H1 (cell line): ENCODE data around the gene NANOS3. TPM values are rescaled to one million over a fixed set of nuclear protein-coding genes. Genes with fewer than 3 reads are reported as not detected.

ENCODE experiments used
- CTCF ChIA-PET: fragments of 300-600 bp; sonication (Branson Sonifier 250); formaldehyde crosslinking; loops from one replicate; lab custom pipeline; 2021; ENCODE audit not compliant: partially characterized antibody; lab: Charles Lee
- POLR2A ChIA-PET: fragments of 300-600 bp; sonication (Branson Sonifier 250); formaldehyde crosslinking; loops from one replicate; lab custom pipeline; 2021; ENCODE audit warnings: inconsistent platforms; ENCODE audit not compliant: partially characterized antibody; lab: Charles Lee
- DNase-seq, 2 experiments: peaks; one replicate each; pipeline versions ENCODE4 v3.0.0 to v3.0.0-alpha.2; 2010 to 2022; ENCODE audit warnings: low spot score in 2 of 2, low read depth in 1 of 2, mixed read lengths in 1 of 2
- FAIRE-seq: peaks from 2 replicates; lab custom pipeline; 2011; peaks lifted over from hg19 to GRCh38; lab: Jason Lieb, UNC
- H2AFZ ChIP-seq: 2 replicates; pipeline ENCODE4 v1.8.1; 2012; ENCODE audit warnings: low read length, inconsistent platforms
- H2AK5ac ChIP-seq: 2 replicates; pipeline ENCODE4 v1.6.1; 2013; ENCODE audit warnings: low read depth, low read length
- H2BK120ac ChIP-seq: replicated peaks from 2 replicates; pipeline ENCODE3; 2013; ENCODE audit warnings: low read depth, low read length, inconsistent platforms
- H2BK12ac ChIP-seq: 2 replicates; pipeline ENCODE4 v1.6.1; 2013; ENCODE audit warnings: low read depth, low read length
- H2BK15ac ChIP-seq: 2 replicates; pipeline ENCODE4 v1.6.1; 2013; ENCODE audit warnings: low read length
- H2BK20ac ChIP-seq: 2 replicates; pipeline ENCODE4 v1.6.1; 2013; ENCODE audit warnings: low read length
- H2BK5ac ChIP-seq: 2 replicates; pipeline ENCODE4 v1.6.1; 2013; ENCODE audit warnings: low read depth, low read length
- H3K14ac ChIP-seq: 2 replicates; pipeline ENCODE4 v1.6.1; 2013; ENCODE audit warnings: inconsistent platforms; ENCODE audit not compliant: insufficient read length
- H3K18ac ChIP-seq: 2 replicates; pipeline ENCODE4 v1.6.1; 2013; ENCODE audit warnings: low read length; ENCODE audit errors: extremely low read depth
- H3K23ac ChIP-seq: 2 replicates; pipeline ENCODE4 v1.6.1; 2013; ENCODE audit warnings: inconsistent platforms; ENCODE audit not compliant: insufficient read length
- H3K23me2 ChIP-seq: 2 replicates; pipeline ENCODE4 v1.6.1; 2013; ENCODE audit warnings: low read depth, low read length
- H3K27ac ChIP-seq: 2 replicates; pipeline ENCODE4 v1.6.1; 2011; ENCODE audit warnings: low read depth, low read length, inconsistent platforms
- H3K27me3 ChIP-seq, 4 experiments: replicated peaks in 1 of 4; 1 replicate in 1 of 4; 2 replicates in 3 of 4; pipeline versions ENCODE4 v1.6.1 to v1.8.1; 2011 to 2013; ENCODE audit warnings: low read length in 3 of 4, mild to moderate bottlenecking in 3 of 4, inconsistent platforms in 2 of 4, mixed read lengths in 2 of 4, moderate library complexity in 1 of 4; ENCODE audit not compliant: control insufficient read depth in 3 of 4, insufficient read depth in 3 of 4; ENCODE audit errors: extremely low read depth in 1 of 4
- H3K36me3 ChIP-seq, 4 experiments: 2 replicates each; pipeline versions ENCODE4 v1.6.1 to v1.8.1; 2011 to 2013; ENCODE audit warnings: mild to moderate bottlenecking in 4 of 4, low read length in 3 of 4, moderate library complexity in 2 of 4, control low read depth in 1 of 4, inconsistent platforms in 1 of 4; ENCODE audit not compliant: insufficient read depth in 4 of 4, control insufficient read depth in 2 of 4
- H3K4ac ChIP-seq: replicated peaks from 2 replicates; pipeline ENCODE3; 2013; ENCODE audit warnings: low read length, low read depth, mixed read lengths, inconsistent platforms; ENCODE audit not compliant: insufficient read length
- H3K4me1 ChIP-seq, 4 experiments: replicated peaks in 1 of 4; 1 replicate in 1 of 4; 2 replicates in 3 of 4; pipeline versions ENCODE4 v1.6.1 to v1.8.1; 2011 to 2013; ENCODE audit warnings: low read length in 3 of 4, inconsistent platforms in 2 of 4, mixed read lengths in 1 of 4; ENCODE audit not compliant: insufficient read depth in 4 of 4, control insufficient read depth in 3 of 4
- H3K4me2 ChIP-seq, 2 experiments: 2 replicates each; pipeline versions ENCODE4 v1.6.1 to v1.8.1; 2011 to 2013; ENCODE audit warnings: low read depth in 2 of 2, low read length in 2 of 2, control low read depth in 1 of 2, inconsistent platforms in 1 of 2, mild to moderate bottlenecking in 1 of 2; ENCODE audit not compliant: insufficient read depth in 1 of 2
- H3K4me3 ChIP-seq, 4 experiments: fragments of 200-600, 300-600 bp in 1 of 4; sonication (generic), shearing (Covaris generic), sonication (Bioruptor Twin) in 1 of 4; 2 replicates each; pipeline versions ENCODE4 v1.5.1 to v1.8.1; 2011 to 2016; ENCODE audit warnings: low read length in 4 of 4, low read depth in 3 of 4, control low read depth in 2 of 4, inconsistent platforms in 2 of 4, mild to moderate bottlenecking in 2 of 4, mixed read lengths in 1 of 4, moderate library complexity in 1 of 4; ENCODE audit not compliant: insufficient read depth in 2 of 4; ENCODE audit errors: extremely low read depth in 1 of 4
- H3K56ac ChIP-seq: replicated peaks from 2 replicates; pipeline ENCODE3; 2013; ENCODE audit warnings: low read depth, mild to moderate bottlenecking, mixed read lengths, low read length, inconsistent platforms; ENCODE audit not compliant: insufficient read length
- H3K79me1 ChIP-seq: 2 replicates; pipeline ENCODE4 v1.6.1; 2013; ENCODE audit warnings: low read depth, low read length, control low read depth
- H3K79me2 ChIP-seq, 2 experiments: 2 replicates each; pipeline versions ENCODE4 v1.6.1 to v1.8.1; 2012 to 2013; ENCODE audit warnings: low read length in 2 of 2, mild to moderate bottlenecking in 2 of 2, inconsistent platforms in 1 of 2; ENCODE audit not compliant: insufficient read depth in 2 of 2, control insufficient read depth in 1 of 2
- H3K9ac ChIP-seq, 4 experiments: replicated peaks in 1 of 4; 1 replicate in 1 of 4; 2 replicates in 3 of 4; pipeline versions ENCODE4 v1.6.1 to v1.8.1; 2011 to 2013; ENCODE audit warnings: low read depth in 3 of 4, low read length in 3 of 4, control low read depth in 2 of 4, mild to moderate bottlenecking in 2 of 4, moderate library complexity in 2 of 4, inconsistent platforms in 1 of 4; ENCODE audit errors: extremely low read depth in 1 of 4
- H3K9me3 ChIP-seq, 2 experiments: 2 replicates each; pipeline versions ENCODE4 v1.6.1 to v1.8.1; 2012 to 2013; ENCODE audit warnings: mild to moderate bottlenecking in 2 of 2, moderate library complexity in 2 of 2, control low read depth in 1 of 2, inconsistent platforms in 1 of 2, low read depth in 1 of 2, low read length in 1 of 2, mixed read lengths in 1 of 2; ENCODE audit not compliant: insufficient read depth in 2 of 2
- H4K20me1 ChIP-seq, 2 experiments: replicated peaks in 1 of 2; 2 replicates each; pipeline versions ENCODE3 to v1.8.1; 2011 to 2013; ENCODE audit warnings: inconsistent platforms in 2 of 2, low read length in 2 of 2, mild to moderate bottlenecking in 1 of 2; ENCODE audit not compliant: insufficient read depth in 2 of 2, control insufficient read depth in 1 of 2
- H4K5ac ChIP-seq: 2 replicates; pipeline ENCODE4 v1.6.1; 2013; ENCODE audit warnings: low read length, low read depth, mixed read lengths, inconsistent platforms; ENCODE audit not compliant: insufficient read length
- H4K8ac ChIP-seq: 2 replicates; pipeline ENCODE4 v1.8.0; 2013; ENCODE audit warnings: mild to moderate bottlenecking, moderate library complexity, low read length, inconsistent platforms; ENCODE audit not compliant: insufficient read depth; ENCODE audit errors: extremely low read depth
- H4K91ac ChIP-seq: replicated peaks from 2 replicates; pipeline ENCODE3; 2013; ENCODE audit warnings: low read length, mixed read lengths, inconsistent platforms; ENCODE audit not compliant: insufficient read length
- BACH1 ChIP-seq: IDR thresholded peaks from 2 replicates; pipeline ENCODE4 v1.6.1; 2012; ENCODE audit warnings: low read length, improper control_type of control experiment
- CTBP2 ChIP-seq: IDR thresholded peaks from 2 replicates; pipeline ENCODE4 v1.7.0; 2011; ENCODE audit warnings: borderline replicate concordance, mild to moderate bottlenecking, moderate library complexity, mixed read lengths, low read length; ENCODE audit not compliant: insufficient read depth, insufficient read length
- RAD21 ChIP-seq, 2 experiments: IDR thresholded peaks in 1 of 2; conservative IDR thresholded peaks in 1 of 2; 2 replicates each; pipeline ENCODE4 v1.6.1; 2011; ENCODE audit warnings: low read depth in 2 of 2, low read length in 2 of 2, improper control_type of control experiment in 1 of 2, inconsistent platforms in 1 of 2, mild to moderate bottlenecking in 1 of 2, moderate library complexity in 1 of 2
- RXRA ChIP-seq: IDR thresholded peaks from 2 replicates; pipeline ENCODE4 v1.6.1; 2011; ENCODE audit warnings: low read depth, mild to moderate bottlenecking, low read length, moderate library complexity; ENCODE audit not compliant: insufficient read depth
- SAP30 ChIP-seq: fragments of 300-600 bp; sonication (generic); IDR thresholded peaks from 2 replicates; pipeline ENCODE4 v1.7.1; 2012; ENCODE audit warnings: low read length, moderate library complexity, mild to moderate bottlenecking, inconsistent platforms; ENCODE audit not compliant: insufficient read depth, insufficient replicate concordance
- SP1 ChIP-seq: IDR thresholded peaks from 2 replicates; pipeline ENCODE4 v1.6.1; 2011; ENCODE audit warnings: low read depth, low read length
- SUZ12 ChIP-seq: fragments of 200-600 bp; sonication (generic); IDR thresholded peaks from 2 replicates; pipeline ENCODE4 v1.6.1; 2012; ENCODE audit warnings: mild to moderate bottlenecking, inconsistent platforms, low read length, moderate library complexity, mixed read lengths
- WGBS, 2 experiments: shearing (Covaris generic) in 1 of 2; methylation state at CpG; one replicate each; pipeline versions ENCODE4 v1.1.6 to v1.1.7; 2013 to 2015; ENCODE audit warnings: low lambda C conversion rate in 2 of 2, mixed read lengths in 2 of 2, inconsistent platforms in 1 of 2, low coverage in 1 of 2, missing lambda C conversion rate in 1 of 2; ENCODE audit not compliant: insufficient replicate concordance in 2 of 2, insufficient coverage in 1 of 2, insufficient read length in 1 of 2; ENCODE audit errors: extremely low coverage in 1 of 2, missing lambda C conversion rate in 1 of 2; 5-methylcytosine and 5-hydroxymethylcytosine counted together
- long read RNA-seq, 2 experiments: library from RNA in 1 of 2; library from capped mRNA in 1 of 2; stranded (forward); transcript quantifications; one replicate each; pipeline ENCODE4 v2.0.0, GENCODE V29; 2021; ENCODE audit warnings: inconsistent platforms in 1 of 2
- polyA minus RNA-seq, 3 experiments: library from RNA; depleted of rRNA, polyadenylated mRNA; stranded (reverse); fragments of >200 nt; gene quantifications; 1 replicate in 2 of 3; 2 replicates in 1 of 3; pipeline ENCODE4 v1.2.3, GENCODE V29; 2011
- polyA plus RNA-seq, 7 experiments: library from polyadenylated mRNA; depleted of rRNA in 3 of 7; stranded (reverse) in 5 of 7; unstranded in 2 of 7; fragments of >200 nt in 5 of 7; fragments of 200-250 nt in 2 of 7; gene quantifications; 1 replicate in 5 of 7; 2 replicates in 1 of 7; 4 replicates in 1 of 7; pipeline versions ENCODE4 v1.2.1 to v1.2.3, GENCODE V29; 2011 to 2013; ENCODE audit warnings: missing spikeins in 2 of 7, mixed read lengths in 2 of 7
- total RNA-seq: library from RNA; stranded (reverse); fragmentation: NEBNext Ultra II Directional; extraction: Animal tissue kit (Norgen Biotek cat#: 25700); gene quantifications from 2 replicates; pipeline ENCODE4 v1.2.1, GENCODE V29; 2021
- TF ChIP-seq, protein P1 (sequence below): IDR thresholded peaks from 2 replicates; pipeline ENCODE4 v1.6.1; 2011; ENCODE audit warnings: low read length, improper control_type of control experiment
- TF ChIP-seq, protein P2 (sequence below): IDR thresholded peaks from 2 replicates; pipeline ENCODE4 v1.6.1; 2012; ENCODE audit warnings: inconsistent platforms

NANOS3 gene
- total RNA-seq (not detected in 2 replicates), polyA plus RNA-seq (2011; rRNA removed) (0.14 and 0.62 TPM in 2 replicates), polyA minus RNA-seq (2011; rRNA and poly(A)+ RNA removed) (not detected in 2 replicates)
- not detected for polyA plus RNA-seq (2011; cell fraction: cytosol; rRNA removed)
- polyA plus RNA-seq (2011; cell fraction: nucleus; rRNA removed), result not detected
- polyA plus RNA-seq (2012, experiment 1 of 2), result 0.69 to 0.83 TPM in 2 of 4 replicates, not detected in the others
- not detected for polyA plus RNA-seq (2012, experiment 2 of 2)
- 1.2 TPM for polyA plus RNA-seq (2013, experiment 1 of 2)
- 1.3 TPM for polyA plus RNA-seq (2013, experiment 2 of 2)
- polyA minus RNA-seq (2011; cell fraction: cytosol; rRNA and poly(A)+ RNA removed), result not detected
- polyA minus RNA-seq (2011; cell fraction: nucleus; rRNA and poly(A)+ RNA removed), result not detected
- long read RNA-seq, experiment 1, partial matches to known transcripts, result 0 of 1 reads
- long read RNA-seq, experiment 1, other reads (novel, unspliced or antisense), result 1 of 1 reads
- long read RNA-seq, experiment 2, result 0 reads

GRCh38 chr19:13876834-13877233, at the start of gene NANOS3:
Gene NANOS3, plus strand, starts transcription at chr19:13877134. Its CDS starts 115 bp downstream, at chr19:13877249.
- Histone ChIP-seq H4K8ac (no peak within 1 kb of the TSS), H2BK20ac (no peak within 1 kb of the TSS), H2BK5ac (no peak within 1 kb of the TSS), H3K36me3 (no peaks in the 10 kb centered on the region), H3K27ac (no peak within 1 kb of the TSS), H4K5ac (no peak within 1 kb of the TSS), H3K14ac (no peak within 1 kb of the TSS), H2BK12ac (no peak within 1 kb of the TSS), H2AK5ac (no peak within 1 kb of the TSS), H3K79me1 (no peaks in the 10 kb centered on the region), H2AFZ (no peak within 1 kb of the TSS), H3K56ac (no peak within 1 kb of the TSS), H2BK15ac (no peak within 1 kb of the TSS), H3K9ac (no peak within 1 kb of the TSS), H3K18ac (no peak within 1 kb of the TSS), H4K20me1 (peaks cover 0 to 7% of the 10 kb centered on the region in 2 experiments), H3K4ac (no peak within 1 kb of the TSS), H3K23ac (no peak within 1 kb of the TSS), H3K4me2 (no peak within 1 kb of the TSS), H3K27me3 (peaks cover 29 to 54% (median 40%) of the 10 kb centered on the region in 4 experiments), H3K79me2 (no peaks in the 10 kb centered on the region), H3K9me3 (no peaks in the 10 kb centered on the region), H4K91ac (no peak within 1 kb of the TSS), H3K4me1 (peaks cover 3 to 15% (median 13%) of the 10 kb centered on the region in 4 experiments), H2BK120ac (no peak within 1 kb of the TSS), H3K4me3 (no peak within 1 kb of the TSS), H3K23me2 (no peaks in the 10 kb centered on the region)
- FAIRE-seq, result no peak
- WGBS, 2 experiments, result 66% methylated on average over 4 of the region's 5 CpGs; no CpG with 5 or more reads in 1 of the 2 experiments
- POLR2A ChIA-PET, result interaction anchor here (1.0 kb wide), 1 partner anchor 30 kb away, joined by 3 read pairs; no protein-coding TSS in a partner anchor
- no peak for DNase-seq
- CTCF ChIA-PET, result interaction anchor here (0.6 to 6.0 kb wide), 10 partner anchors 15 to 195 kb away, joined by 3 to 68 read pairs (median 3); partner anchors contain the start of gene MISP3
- no peak for TF ChIP-seq SP1
- TF ChIP-seq, protein P1, sequence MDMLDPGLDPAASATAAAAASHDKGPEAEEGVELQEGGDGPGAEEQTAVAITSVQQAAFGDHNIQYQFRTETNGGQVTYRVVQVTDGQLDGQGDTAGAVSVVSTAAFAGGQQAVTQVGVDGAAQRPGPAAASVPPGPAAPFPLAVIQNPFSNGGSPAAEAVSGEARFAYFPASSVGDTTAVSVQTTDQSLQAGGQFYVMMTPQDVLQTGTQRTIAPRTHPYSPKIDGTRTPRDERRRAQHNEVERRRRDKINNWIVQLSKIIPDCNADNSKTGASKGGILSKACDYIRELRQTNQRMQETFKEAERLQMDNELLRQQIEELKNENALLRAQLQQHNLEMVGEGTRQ, result no peak
- TF ChIP-seq CTBP2, result no peak
- TF ChIP-seq SUZ12, result no peak
- TF ChIP-seq BACH1, result no peak
- no peak for TF ChIP-seq RXRA
- no peak for TF ChIP-seq RAD21 (IDR thresholded peaks at IDR 0.05 in 1 of 2, conservative IDR thresholded peaks at IDR 0.05 in 1 of 2; ENCODE audit: low read depth in 2 of 2, low read length in 2 of 2)
- TF ChIP-seq SAP30, result no peak
- TF ChIP-seq, protein P2, sequence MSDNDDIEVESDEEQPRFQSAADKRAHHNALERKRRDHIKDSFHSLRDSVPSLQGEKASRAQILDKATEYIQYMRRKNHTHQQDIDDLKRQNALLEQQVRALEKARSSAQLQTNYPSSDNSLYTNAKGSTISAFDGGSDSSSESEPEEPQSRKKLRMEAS, result no peak
